GM21515 (cell line): ENCODE data around the gene DDX23.
A peak's percentile ranks its signal among the peaks of the same experiment; 100 is the strongest.
"Not testable (repeated sequence)": the region's sequence is repeated elsewhere in the genome, so short reads cannot be mapped to it uniquely, and the experiment has no call there.

Experiments used
- ATAC-seq: cut with Tn5 transposase; IDR thresholded peaks from one replicate; pipeline ENCODE4 v1.9.1; 2021; ENCODE audit not compliant: unreplicated experiment

Gene DDX23

GRCh38 chr12:48863291-48863690, 11.3 kb upstream of the DDX23 start:
- no peak for ATAC-seq

GRCh38 chr12:48862760-48863159, 10.8 kb upstream of the DDX23 start:
- no peak for ATAC-seq

- no peak for ATAC-seq
These were observed 9.1 kb upstream of the DDX23 start for GRCh38 chr12:48861111-48861510.

GRCh38 chr12:48860236-48860635, 8.3 kb upstream of the DDX23 start:
- ATAC-seq: not testable (repeated sequence)

- no peak for ATAC-seq
These were observed 7.6 kb upstream of the DDX23 start for GRCh38 chr12:48859607-48860006.

- no peak for ATAC-seq
These were observed 6.1 kb upstream of the DDX23 start for GRCh38 chr12:48858043-48858442.

- ATAC-seq: no peak
These were observed 5.5 kb upstream of the DDX23 start for GRCh38 chr12:48857278-48857994.

- ATAC-seq: no peak
These were observed 4.4 kb upstream of the DDX23 start for GRCh38 chr12:48856379-48856778.

GRCh38 chr12:48854932-48855331, 3.0 kb upstream of the DDX23 start:
- ATAC-seq: not testable (repeated sequence)

GRCh38 chr12:48854488-48854887, 2.5 kb upstream of the DDX23 start:
- no peak for ATAC-seq

GRCh38 chr12:48852734-48853688, 1.0 kb upstream of the DDX23 start:
- peak; percentile 50 for ATAC-seq

GRCh38 chr12:48842021-48842420, 9.9 kb downstream of the DDX23 start:
- ATAC-seq: not testable (repeated sequence)

GRCh38 chr12:48838048-48838447, 13.9 kb downstream of the DDX23 start:
- no peak for ATAC-seq

- ATAC-seq: no peak
These were observed 19.5 kb downstream of the DDX23 start for GRCh38 chr12:48832321-48833060.

- no peak for ATAC-seq
These were observed 20.7 kb downstream of the DDX23 start for GRCh38 chr12:48831257-48831656.

GRCh38 chr12:48828841-48829575, 23.0 kb downstream of the DDX23 start:
- ATAC-seq: no peak

GRCh38 chr12:48828293-48828692, 23.7 kb downstream of the DDX23 start:
- no peak for ATAC-seq

- no peak for ATAC-seq
These were observed 24.4 kb downstream of the DDX23 start for GRCh38 chr12:48827513-48828096.

- ATAC-seq: no peak
These were observed 24.9 kb downstream of the DDX23 start for GRCh38 chr12:48827026-48827425.

GRCh38 chr12:48826209-48826855, 25.6 kb downstream of the DDX23 start:
- ATAC-seq: no peak
